Motor neuron (in vitro differentiated cells): ENCODE measurements around the gene PPP1R2B. TPM values are rescaled to one million over a fixed set of nuclear protein-coding genes. Genes with fewer than 3 reads are reported as not detected.
"Not testable (repeated sequence)": the region's sequence is repeated elsewhere in the genome, so short reads cannot be mapped to it uniquely, and the experiment has no call there.

Experiments used
- ATAC-seq, 8 experiments: fragments of 200-7000 bp; cut with Tn5 transposase; replicated peaks in 6 of 8; 2 replicates each; pipeline ENCODE4 v1.8.0; 2021; ENCODE audit warnings: mild to moderate bottlenecking in 8 of 8, moderate library complexity in 8 of 8
- H3K27ac ChIP-seq, 2 donors: fragments of 250-450 bp; sonication (Bioruptor Pico); 2 replicates each; pipeline ENCODE4 v1.9.0; 2021; ENCODE audit warnings: antibody characterized with exemption in 2 of 2, mild to moderate bottlenecking in 2 of 2, moderate library complexity in 1 of 2
- H3K4me1 ChIP-seq, 2 donors: fragments of 250-450 bp; sonication (Bioruptor Pico); replicated peaks in 1 of 2; 2 replicates each; pipeline ENCODE4 v1.6.1; 2021; ENCODE audit warnings: antibody characterized with exemption in 2 of 2, mild to moderate bottlenecking in 2 of 2, moderate library complexity in 1 of 2
- H3K4me3 ChIP-seq, 5 donors: fragments of 250-450 bp; sonication (Bioruptor Pico); 2 replicates each; pipeline ENCODE4 v1.9.0; 2021; ENCODE audit warnings: antibody characterized with exemption in 5 of 5, mild to moderate bottlenecking in 5 of 5, moderate library complexity in 4 of 5
- WGBS, 10 experiments: fragments of 450-650 bp; shearing (Covaris generic); methylation state at CpG; one replicate each; pipeline ENCODE4 v1.0.0; 2022; 5-methylcytosine and 5-hydroxymethylcytosine counted together
- in situ Hi-C, 9 experiments: fragments of 400-800 bp; cut with MboI; loops; one replicate each; pipeline ENCODE4 v1.15.0; 2021; ENCODE audit warnings: low sequenced_read_pairs in 9 of 9, low pct_unique_long_range_greater_than_20kb in 2 of 9; ENCODE audit not compliant: unreplicated experiment in 9 of 9
- total RNA-seq, 8 experiments: library from RNA; unstranded; fragments of 300-600 nt; gene quantifications; 2 replicates each; pipeline versions ENCODE4 v1.2.3 to v1.2.4, GENCODE V29; 2022

PPP1R2B gene
- total RNA-seq, 8 experiments from 2014 or later = 0.08 to 0.23 (median 0.16) TPM; not detected in 2

DNA sequence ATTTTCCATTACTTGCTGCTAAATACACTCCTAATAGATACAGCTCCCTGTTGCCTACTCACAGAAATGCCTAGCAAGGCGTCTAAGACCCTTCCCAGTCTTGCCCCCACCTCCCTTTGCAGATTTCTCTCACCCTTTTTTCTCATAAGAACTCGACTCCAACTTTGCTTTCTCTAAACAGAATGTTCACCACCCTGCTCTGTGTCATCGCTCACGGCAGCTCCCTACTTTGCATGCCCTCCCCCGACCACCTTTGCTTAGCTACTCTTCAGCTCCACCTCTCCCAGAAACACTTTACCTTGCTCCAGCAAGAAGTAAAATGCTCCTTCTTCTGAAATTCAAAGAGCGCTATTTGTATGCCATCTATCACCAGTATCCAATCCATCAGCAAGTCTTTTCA is 15.2 kb upstream of the PPP1R2B start:
- no peak overlapping the region for H3K27ac ChIP-seq
- in situ Hi-C loops = loop anchor here in 3 of 9 experiments (25.0 kb wide), 2 partner anchors 277 to 1698 kb away; partner anchors contain the start of gene HAVCR2 (in 1 of the 3)
- H3K4me3 ChIP-seq = no peak overlapping the region
- no peaks in the 10 kb centered on the region for H3K4me1 ChIP-seq
- WGBS, 10 experiments = 28 to 85% (median 71%) methylated on average over 1 to 6 of the region's 6 CpGs; no CpG with 5 or more reads in 2 of the 10 experiments
- ATAC-seq = no peak

DNA sequence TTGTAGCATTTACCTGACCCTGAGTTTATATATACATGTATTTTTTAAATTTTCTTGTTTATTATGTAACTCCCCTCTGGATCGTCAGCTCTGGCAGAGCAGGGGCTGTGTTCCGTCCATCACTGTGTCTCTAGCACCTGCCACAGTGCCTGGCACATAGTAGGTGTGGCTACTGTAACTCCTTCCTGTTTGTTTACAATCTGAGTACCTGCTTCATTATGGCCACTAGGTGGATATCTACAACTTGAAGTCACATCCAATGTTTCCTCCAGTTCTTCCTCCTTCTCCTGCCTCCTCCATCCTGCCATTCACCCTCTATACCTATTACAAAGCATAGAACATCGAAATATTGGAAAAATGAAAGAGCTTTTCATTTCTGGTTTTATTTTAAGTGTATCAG is 14.2 kb upstream of the PPP1R2B start:
- ATAC-seq = peak in 1 of 8 experiments; percentile 26
- WGBS, 10 experiments = 49 to 94% (median 75%) methylated on average over 1 to 3 of the region's 3 CpGs; no CpG with 5 or more reads in 2 of the 10 experiments
- in situ Hi-C loops = loop anchor here in 3 of 9 experiments (25.0 kb wide), 2 partner anchors 276 to 1699 kb away; partner anchors contain the start of gene HAVCR2 (in 1 of the 3)
- Histone ChIP-seq H3K4me3 (no peak overlapping the region), H3K27ac (no peak overlapping the region), H3K4me1 (no peaks in the 10 kb centered on the region)

DNA sequence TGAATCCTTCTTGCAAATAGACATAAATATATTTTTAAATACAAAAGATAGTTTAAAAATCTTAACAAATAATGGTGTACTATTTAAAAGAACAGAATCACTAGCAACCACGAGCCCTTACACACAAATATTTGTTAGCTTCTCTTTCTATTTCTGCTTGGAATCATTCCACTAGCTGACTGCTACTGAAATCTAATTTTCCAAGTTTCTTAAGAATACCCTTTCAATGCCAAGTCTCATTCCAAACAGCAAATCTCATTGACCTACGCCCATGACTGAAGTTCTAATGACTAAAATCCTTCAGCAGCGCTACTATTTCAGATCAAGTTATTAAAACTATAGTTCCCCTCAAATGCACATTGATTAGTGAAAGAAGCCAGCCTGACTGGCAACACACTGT is 13.2 kb upstream of the PPP1R2B start:
- in situ Hi-C loops = loop anchor here in 3 of 9 experiments (25.0 kb wide), 2 partner anchors 275 to 1700 kb away; partner anchors contain the start of gene HAVCR2 (in 1 of the 3)
- H3K4me3 ChIP-seq = no peak overlapping the region
- no peaks in the 10 kb centered on the region for H3K4me1 ChIP-seq
- no peak overlapping the region for H3K27ac ChIP-seq
- 0 to 91% (median 50%) methylated on average over 2 to 3 of the region's 3 CpGs; no CpG with 5 or more reads in 2 of the 10 experiments for WGBS, 10 experiments
- ATAC-seq = no peak

DNA sequence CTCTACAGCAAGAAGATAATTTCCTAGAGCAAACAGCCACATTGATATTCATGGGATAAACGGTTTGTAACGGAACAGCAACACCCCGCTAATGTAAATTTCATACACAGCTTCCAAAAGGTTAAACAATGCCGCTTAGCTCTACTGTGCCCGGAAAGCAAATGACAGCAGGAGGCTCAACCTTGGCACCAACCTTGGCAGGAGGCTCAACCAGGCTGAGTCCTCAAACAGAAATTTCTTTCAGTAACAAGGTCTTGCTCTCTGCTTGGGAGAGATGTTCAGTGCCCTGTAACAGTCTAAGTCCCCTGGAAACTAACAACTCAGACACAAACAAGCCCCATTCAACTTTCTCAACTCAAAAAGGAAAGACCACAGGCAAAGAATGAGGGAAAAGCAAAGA is 11.1 kb upstream of the PPP1R2B start:
- Histone ChIP-seq H3K27ac (no peak overlapping the region), H3K4me1 (no peaks in the 10 kb centered on the region), H3K4me3 (no peak overlapping the region)
- ATAC-seq = no peak
- in situ Hi-C loops = loop anchor here in 3 of 9 experiments (25.0 kb wide), 2 partner anchors 273 to 1702 kb away; partner anchors contain the start of gene HAVCR2 (in 1 of the 3)
- 10 to 100% (median 85%) methylated on average over 2 to 5 of the region's 5 CpGs; no CpG with 5 or more reads in 2 of the 10 experiments for WGBS, 10 experiments

DNA sequence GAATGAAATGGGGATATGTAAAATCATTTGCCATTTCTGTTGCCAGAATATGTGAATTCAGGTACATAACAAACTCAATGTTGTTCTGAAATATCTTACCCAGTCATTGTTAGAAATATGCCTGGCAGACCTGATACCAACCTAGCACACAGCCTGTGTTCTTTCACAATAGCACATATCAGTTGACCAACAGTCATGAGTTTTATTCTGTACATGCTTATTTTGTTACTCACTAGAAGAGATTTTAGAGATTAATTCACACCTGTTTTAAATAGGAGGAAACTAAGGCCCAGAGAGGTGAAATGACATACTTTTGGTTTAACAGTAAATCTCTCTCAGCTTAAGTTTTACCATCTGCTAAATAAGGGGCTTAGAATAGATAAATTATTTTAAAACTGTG is 8.4 kb upstream of the PPP1R2B start:
- ATAC-seq = no peak
- Histone ChIP-seq H3K27ac (no peak overlapping the region), H3K4me3 (no peak overlapping the region), H3K4me1 (no peaks in the 10 kb centered on the region)
- in situ Hi-C loops = loop anchor here in 3 of 9 experiments (25.0 kb wide), 2 partner anchors 271 to 1704 kb away; partner anchors contain the start of gene HAVCR2 (in 1 of the 3)

DNA sequence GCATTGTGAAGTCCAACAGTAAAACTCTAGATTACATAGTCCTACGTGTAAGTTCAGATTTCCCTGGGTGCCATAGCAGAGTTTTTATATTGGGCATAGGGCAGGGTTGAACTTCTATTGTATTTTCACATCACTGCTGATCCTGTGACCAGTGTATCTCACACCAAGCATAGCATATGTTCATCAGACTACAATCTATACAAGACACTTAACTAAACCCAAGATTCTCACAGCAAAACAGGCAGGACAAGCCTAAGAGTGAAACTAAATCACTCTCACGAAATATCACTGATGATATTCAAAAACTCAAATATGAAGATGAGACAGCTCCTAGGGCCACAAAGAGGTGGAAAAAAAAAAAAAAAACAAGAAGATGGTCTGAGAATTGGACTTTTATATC is 3.2 kb upstream of the PPP1R2B start:
- ATAC-seq = no peak
- in situ Hi-C loops = loop anchor here in 3 of 9 experiments (25.0 kb wide), 2 partner anchors 265 to 1710 kb away; partner anchors contain the start of gene HAVCR2 (in 1 of the 3)
- no peak overlapping the region for H3K27ac ChIP-seq
- 8 to 100% (median 79%) methylated on average over 1 to 2 of the region's 2 CpGs for WGBS, 10 experiments
- H3K4me3 ChIP-seq = no peak overlapping the region
- H3K4me1 ChIP-seq = no peaks in the 10 kb centered on the region

DNA sequence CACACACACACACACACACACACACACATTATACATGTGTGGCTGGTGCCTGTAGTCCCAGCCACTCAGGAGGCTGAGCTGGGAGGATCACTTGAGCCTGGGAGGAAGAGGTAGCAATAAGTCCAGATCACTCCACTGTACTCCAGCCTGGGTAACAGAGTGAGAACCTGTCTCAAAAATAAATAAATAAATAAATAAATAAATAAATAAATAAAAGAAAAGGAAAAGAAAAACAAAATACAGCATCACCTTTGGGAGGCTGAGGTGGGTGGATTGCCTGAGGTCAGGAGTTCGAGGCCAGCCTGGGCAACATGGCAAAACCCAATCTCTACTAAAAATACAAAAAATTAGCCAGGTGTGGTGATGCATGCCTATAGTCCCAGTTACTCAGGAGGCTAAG is 1.6 kb upstream of the PPP1R2B start:
- not testable (repeated sequence) for H3K27ac ChIP-seq, H3K4me3 ChIP-seq, ATAC-seq, H3K4me1 ChIP-seq
- in situ Hi-C loops = loop anchor here in 3 of 9 experiments (25.0 kb wide), 2 partner anchors 264 to 1711 kb away; partner anchors contain the start of gene HAVCR2 (in 1 of the 3)
- WGBS, 10 experiments = 0 to 100% (median 42%) methylated on average over 1 of the region's 1 CpG; no CpG with 5 or more reads in 4 of the 10 experiments

DNA sequence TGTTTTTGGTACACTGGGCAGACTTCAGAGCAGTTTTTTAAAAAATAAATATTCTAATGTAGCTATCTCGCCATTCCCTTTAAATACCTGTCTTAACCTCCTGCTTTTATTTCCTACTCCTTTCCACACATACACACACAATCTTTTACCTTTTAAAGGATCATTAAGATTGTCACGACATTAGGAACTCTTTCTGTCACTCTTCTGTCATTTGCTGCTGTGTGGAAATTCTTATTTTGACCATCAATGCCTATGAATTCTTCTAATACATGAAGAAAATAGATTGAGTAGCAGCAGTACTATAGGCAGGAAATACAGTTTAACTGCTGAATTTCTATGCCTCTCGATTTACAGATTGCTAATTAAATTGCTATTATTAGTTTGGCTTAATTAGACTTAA is 1.8 kb downstream of the PPP1R2B start:
- Histone ChIP-seq H3K4me1 (no peaks in the 10 kb centered on the region), H3K27ac (no peak overlapping the region), H3K4me3 (no peak overlapping the region)
- ATAC-seq = no peak
- 6 to 96% (median 68%) methylated on average over 1 to 3 of the region's 3 CpGs for WGBS, 10 experiments
- in situ Hi-C loops = no loop called here

DNA sequence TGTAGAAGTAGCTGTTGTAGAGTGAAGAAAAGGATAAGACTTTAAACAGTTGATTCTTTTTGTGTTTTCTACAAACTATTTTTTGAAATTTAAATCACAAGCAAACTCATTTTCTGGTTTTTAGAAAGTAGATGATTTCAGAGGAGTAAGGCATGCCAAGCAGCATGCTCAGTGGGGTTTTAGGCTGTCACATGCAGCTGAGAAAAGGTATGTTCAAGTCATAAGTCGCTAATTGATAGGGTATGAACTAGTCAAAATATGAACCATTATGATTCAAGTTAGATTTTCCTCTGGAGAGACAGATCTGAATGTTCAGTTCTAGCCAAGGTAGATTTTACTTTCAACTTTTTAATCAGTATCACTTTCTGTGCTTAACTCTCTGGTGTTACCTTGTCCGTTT is 3.0 kb downstream of the PPP1R2B start:
- ATAC-seq, in situ Hi-C loops, H3K27ac ChIP-seq, H3K4me1 ChIP-seq, H3K4me3 ChIP-seq: not testable (repeated sequence)
- WGBS, 10 experiments = 0 to 100% (median 76%) methylated on average over 1 to 2 of the region's 2 CpGs

DNA sequence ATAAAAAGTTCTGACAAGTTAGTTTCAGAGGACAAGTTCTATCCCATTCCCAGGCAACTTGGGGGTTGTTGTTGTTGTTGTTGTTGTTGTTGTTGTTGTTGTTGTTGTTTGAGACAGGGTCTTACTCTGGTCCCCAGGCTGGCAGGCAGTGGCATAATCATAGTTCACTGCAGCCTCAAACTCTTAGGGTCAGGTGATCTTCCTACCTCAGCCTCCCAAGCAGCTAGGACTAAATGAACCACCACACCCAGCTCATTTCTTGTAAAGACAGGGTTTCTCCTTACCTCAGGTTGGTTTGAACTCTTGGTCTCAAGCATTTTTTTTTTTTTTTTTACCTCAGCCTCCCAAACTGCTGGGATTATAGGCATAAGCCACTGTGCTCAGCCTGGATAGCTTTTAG is 15.3 kb downstream of the PPP1R2B start:
- no peaks in the 10 kb centered on the region for H3K4me1 ChIP-seq
- no peak overlapping the region for H3K27ac ChIP-seq
- H3K4me3 ChIP-seq = no peak overlapping the region
- in situ Hi-C loops = no loop called here
- ATAC-seq = no peak

DNA sequence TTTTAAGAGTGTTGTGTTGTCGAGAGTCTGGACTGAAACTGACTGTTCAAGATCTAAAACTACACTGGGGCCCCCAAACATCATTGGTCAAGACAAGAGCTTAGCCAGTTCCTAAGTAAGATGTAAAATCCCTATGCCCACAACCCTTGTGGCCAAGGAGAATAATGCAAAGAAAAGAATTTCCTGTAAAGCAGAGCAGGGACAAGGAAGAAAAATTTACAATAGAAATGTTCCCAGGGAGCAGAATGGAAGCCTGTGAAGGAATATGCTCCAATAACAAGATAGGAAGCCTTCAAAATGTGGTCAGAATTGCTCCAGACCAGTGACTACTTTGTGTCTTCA is 20.4 kb downstream of the PPP1R2B start:
- ATAC-seq = no peak
- Histone ChIP-seq H3K4me3 (no peak overlapping the region), H3K27ac (no peak overlapping the region), H3K4me1 (no peaks in the 10 kb centered on the region)
- 14 to 100% (median 33%) methylated on average over 1 of the region's 1 CpG; no CpG with 5 or more reads in 5 of the 10 experiments for WGBS, 10 experiments
- in situ Hi-C loops = no loop called here

DNA sequence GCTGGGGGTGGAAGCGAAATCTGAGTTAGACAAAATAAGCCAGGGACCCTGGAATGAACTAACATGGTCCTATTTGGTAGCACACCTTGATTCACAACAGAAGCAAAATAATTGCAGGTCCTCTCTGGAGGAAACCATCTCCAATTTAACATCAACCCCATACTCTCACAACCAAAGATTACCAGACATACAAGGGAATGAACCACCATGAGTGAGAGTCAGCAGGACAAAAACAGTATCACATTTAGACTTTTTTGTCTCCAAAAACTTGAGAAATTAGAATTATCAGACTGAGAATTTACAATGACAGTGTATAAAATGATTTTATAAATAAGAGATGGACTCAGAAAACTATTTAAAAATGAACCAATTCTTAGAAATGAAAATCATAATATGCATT is 21.1 kb downstream of the PPP1R2B start:
- WGBS, 10 experiments = 11 to 89% (median 43%) methylated on average over 1 of the region's 1 CpG; no CpG with 5 or more reads in 2 of the 10 experiments
- Histone ChIP-seq H3K4me1 (no peaks in the 10 kb centered on the region), H3K4me3 (no peak overlapping the region), H3K27ac (no peak overlapping the region)
- in situ Hi-C loops = no loop called here
- ATAC-seq = no peak

DNA sequence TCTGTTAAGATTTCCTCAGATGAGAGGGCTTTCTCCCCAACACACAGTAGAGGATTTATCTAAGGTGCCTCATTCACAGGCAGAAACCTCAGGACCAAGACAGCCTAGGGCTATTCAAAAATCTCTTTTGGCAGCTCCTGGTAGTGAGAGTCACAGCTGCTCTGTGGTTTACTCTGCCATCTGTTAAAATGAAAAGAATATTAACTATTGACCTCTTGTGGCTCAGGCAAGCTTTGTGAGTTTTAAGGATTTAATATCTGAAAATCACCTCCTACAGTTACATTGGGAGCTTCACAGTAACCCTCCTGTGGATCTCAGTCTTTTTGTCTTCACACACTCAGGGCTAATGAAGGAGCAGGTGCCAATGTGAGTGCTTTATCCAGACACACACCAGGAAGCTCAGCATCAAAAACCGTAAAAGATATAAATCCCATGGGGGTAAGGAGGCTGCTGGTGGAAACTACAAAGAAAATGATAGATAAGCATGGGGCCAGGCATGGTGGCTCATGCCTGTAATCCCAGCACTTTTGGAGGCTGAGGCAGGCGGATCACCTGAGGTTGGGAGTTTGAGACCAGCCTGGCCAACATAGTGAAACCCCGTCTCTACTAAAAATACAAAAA is 29.7 kb downstream of the PPP1R2B start:
- peak in 2 of 8 experiments; percentile 43 to 52 for ATAC-seq
- in situ Hi-C loops = no loop called here
- H3K4me1 ChIP-seq = no peaks in the 10 kb centered on the region
- H3K27ac ChIP-seq = no peak overlapping the region
- WGBS, 10 experiments = 0 to 94% (median 33%) methylated on average over 1 to 3 of the region's 3 CpGs; no CpG with 5 or more reads in 4 of the 10 experiments
- H3K4me3 ChIP-seq = no peak overlapping the region
